Body of pancreas (tissue), 4 donors: ENCODE measurements around the gene HABP4. TPM values are rescaled to one million over a fixed set of nuclear protein-coding genes. Genes with fewer than 3 reads are reported as not detected.

Experiments used
- ATAC-seq: fragments of 150-250 bp; one replicate; pipeline ENCODE4 v1.9.1; 2016
- DNase-seq, 4 donors: peaks; one replicate each; pipeline ENCODE4 v3.0.0-alpha.2; 2019
- H3K27ac ChIP-seq, 4 donors: fragments of 200-600 bp; sonication (generic); 1 replicate in 3 of 4; 2 replicates in 1 of 4; pipeline versions ENCODE4 v1.5.1 to v1.6.1; 2016 to 2019; ENCODE audit warnings: mild to moderate bottlenecking in 1 of 4, mixed read lengths in 1 of 4, moderate library complexity in 1 of 4
- H3K27me3 ChIP-seq, 2 donors: fragments of 200-600 bp; sonication (generic); one replicate each; pipeline ENCODE4 v1.6.0; 2016; ENCODE audit warnings: mild to moderate bottlenecking in 1 of 2
- H3K36me3 ChIP-seq, 2 donors: fragments of 200-600 bp; sonication (generic); replicated peaks in 1 of 2; 2 replicates each; pipeline ENCODE4 v1.5.1; 2016; ENCODE audit warnings: low read depth in 2 of 2; ENCODE audit not compliant: insufficient read depth in 1 of 2
- H3K4me1 ChIP-seq: fragments of 200-600 bp; sonication (generic); one replicate; pipeline ENCODE4 v1.6.0; 2016
- H3K4me3 ChIP-seq, 2 donors: fragments of 200-600 bp; sonication (generic); 1 replicate in 1 of 2; 2 replicates in 1 of 2; pipeline ENCODE4 v1.5.1; 2016 to 2019
- H3K9me3 ChIP-seq, 3 donors: fragments of 200-600 bp; sonication (generic); 1 replicate in 2 of 3; 2 replicates in 1 of 3; pipeline ENCODE4 v1.5.1; 2016
- CTCF ChIP-seq, 7 experiments: fragments of 450-650 bp in 4 of 7; fragments of 200-600 bp in 3 of 7; sonication (generic) in 3 of 7; IDR thresholded peaks; one replicate each; pipeline ENCODE4 v1.5.1; 2016 to 2019; ENCODE audit warnings: antibody characterized with exemption in 7 of 7
- POLR2A ChIP-seq, 3 donors: fragments of 450-650 bp; IDR thresholded peaks; one replicate each; pipeline ENCODE4 v1.6.1; 2016; ENCODE audit warnings: antibody characterized with exemption in 3 of 3, mild to moderate bottlenecking in 2 of 3
- WGBS, 2 donors: methylation state at CpG; one replicate each; pipeline ENCODE4 v1.1.5; 2017; 5-methylcytosine and 5-hydroxymethylcytosine counted together
- intact Hi-C: fragments of 100-400 bp; cut with DNase I; formaldehyde crosslinking; loops from one replicate; pipeline ENCODE4 v1.15.1; 2023
- total RNA-seq, 2 donors: library from RNA; depleted of rRNA; stranded (reverse); fragments of >200 nt; gene quantifications; one replicate each; pipeline ENCODE4 v1.1.0, GENCODE V29; 2016

Gene HABP4
- total RNA-seq, 2 donors from 2014 or later: 12.2 to 12.5 TPM

GRCh38 chr9:96413302-96414221 lies 36.4 kb upstream of the HABP4 start:
- intact Hi-C loops: no loop called here
- ATAC-seq: no peak
- Histone ChIP-seq H3K36me3 (no peaks in the 10 kb centered on the region), H3K4me3 (no peak overlapping the region), H3K9me3 (no peaks in the 10 kb centered on the region), H3K4me1 (peaks cover 6% of the 10 kb centered on the region), H3K27me3 (no peaks in the 10 kb centered on the region), H3K27ac (peak overlapping the region in 1 of 4 donors; percentile 66)
- peak in 1 of 4 donors; percentile 41 for DNase-seq
- TF ChIP-seq CTCF (IDR thresholded peaks at IDR 0.05) (no peak), POLR2A (IDR thresholded peaks at IDR 0.05) (peak in 1 of 3 donors; percentile 23)
- WGBS, 2 donors: 65 to 73% methylated on average over 7 of the region's 7 CpGs

- intact Hi-C loops: no loop called here
- Histone ChIP-seq H3K36me3 (no peaks in the 10 kb centered on the region), H3K4me1 (peaks cover 29% of the 10 kb centered on the region), H3K9me3 (no peaks in the 10 kb centered on the region), H3K4me3 (peak overlapping the region; percentile 58 to 64), H3K27me3 (no peaks in the 10 kb centered on the region), H3K27ac (peak overlapping the region; percentile 96 to 99 (median 97))
- WGBS, 2 donors: 0% methylated on average over 9 to 33 of the region's 50 CpGs
- ATAC-seq: peak; percentile 29
- DNase-seq: peak; percentile 86 to 92 (median 89)
- peak in 3 of 7 experiments; percentile 27 to 44 (median 34) for TF ChIP-seq CTCF (IDR thresholded peaks at IDR 0.05)
- peak; percentile 41 to 81 (median 79) for TF ChIP-seq POLR2A (IDR thresholded peaks at IDR 0.05)
These were observed 32.9 kb upstream of the HABP4 start for GRCh38 chr9:96417051-96417586.

GRCh38 chr9:96417661-96418082 lies 32.3 kb upstream of the HABP4 start:
- intact Hi-C loops: no loop called here
- no peaks in the 10 kb centered on the region for H3K36me3 ChIP-seq
- H3K4me3 ChIP-seq: peak overlapping the region; percentile 58 to 64
- DNase-seq: peak in 2 of 4 donors; percentile 18 to 27
- 0% methylated on average over 58 of the region's 62 CpGs; no CpG with 5 or more reads in 1 of the 2 donors for WGBS, 2 donors
- H3K4me1 ChIP-seq: peaks cover 29% of the 10 kb centered on the region
- no peaks in the 10 kb centered on the region for H3K9me3 ChIP-seq
- peak overlapping the region; percentile 96 to 99 (median 97) for H3K27ac ChIP-seq
- TF ChIP-seq POLR2A (IDR thresholded peaks at IDR 0.05) (no peak), CTCF (IDR thresholded peaks at IDR 0.05) (no peak)
- no peak for ATAC-seq
- H3K27me3 ChIP-seq: no peaks in the 10 kb centered on the region

- H3K27me3 ChIP-seq: no peaks in the 10 kb centered on the region
- TF ChIP-seq CTCF (IDR thresholded peaks at IDR 0.05) (no peak), POLR2A (IDR thresholded peaks at IDR 0.05) (peak in 1 of 3 donors; percentile 4)
- peak within 1 kb of the TSS; percentile 96 to 99 (median 97) for H3K27ac ChIP-seq
- peak; percentile 87 for ATAC-seq
- WGBS, 2 donors: 0% methylated on average over 17 to 82 of the region's 100 CpGs
- no peaks in the 10 kb centered on the region for H3K36me3 ChIP-seq
- peak within 1 kb of the TSS; percentile 58 to 85 for H3K4me3 ChIP-seq
- DNase-seq: peak; percentile 97 to 98 (median 97)
- no peaks in the 10 kb centered on the region for H3K9me3 ChIP-seq
- intact Hi-C loops: no loop called here
- peaks cover 29% of the 10 kb centered on the region for H3K4me1 ChIP-seq
These were observed 31.7 kb upstream of the HABP4 start, which contains the start of gene ZNF367 for GRCh38 chr9:96418083-96418919. ZNF367 (minus strand) TSS chr9:96418370; CDS start chr9:96418032, 338 bp downstream.
